GM13977 (cell line): ENCODE measurements around the gene USP28.

Experiments used
- DNase-seq: peaks from one replicate; pipeline ENCODE4 v3.0.0; 2012; ENCODE audit warnings: low spot score
- CTCF ChIP-seq: IDR thresholded peaks from 2 replicates; pipeline ENCODE4 v1.5.1; 2012; ENCODE audit warnings: mild to moderate bottlenecking, control low read depth; ENCODE audit not compliant: insufficient read depth; ENCODE audit errors: extremely low read depth, missing control alignments
- in situ Hi-C: fragments of 300-500 bp; cut with MboI; formaldehyde crosslinking; loops from one replicate; pipeline ENCODE4 v1.12.0; 2022; ENCODE audit warnings: low sequenced_read_pairs, low pct_unique_long_range_greater_than_20kb, mixed read lengths, inconsistent platforms; ENCODE audit not compliant: unreplicated experiment

USP28 gene

GRCh38 chr11:113871336-113871735 is 4.0 kb downstream of the USP28 start:
- in situ Hi-C loops, result no loop called here
- no peak for DNase-seq
- no peak for TF ChIP-seq CTCF

DNA sequence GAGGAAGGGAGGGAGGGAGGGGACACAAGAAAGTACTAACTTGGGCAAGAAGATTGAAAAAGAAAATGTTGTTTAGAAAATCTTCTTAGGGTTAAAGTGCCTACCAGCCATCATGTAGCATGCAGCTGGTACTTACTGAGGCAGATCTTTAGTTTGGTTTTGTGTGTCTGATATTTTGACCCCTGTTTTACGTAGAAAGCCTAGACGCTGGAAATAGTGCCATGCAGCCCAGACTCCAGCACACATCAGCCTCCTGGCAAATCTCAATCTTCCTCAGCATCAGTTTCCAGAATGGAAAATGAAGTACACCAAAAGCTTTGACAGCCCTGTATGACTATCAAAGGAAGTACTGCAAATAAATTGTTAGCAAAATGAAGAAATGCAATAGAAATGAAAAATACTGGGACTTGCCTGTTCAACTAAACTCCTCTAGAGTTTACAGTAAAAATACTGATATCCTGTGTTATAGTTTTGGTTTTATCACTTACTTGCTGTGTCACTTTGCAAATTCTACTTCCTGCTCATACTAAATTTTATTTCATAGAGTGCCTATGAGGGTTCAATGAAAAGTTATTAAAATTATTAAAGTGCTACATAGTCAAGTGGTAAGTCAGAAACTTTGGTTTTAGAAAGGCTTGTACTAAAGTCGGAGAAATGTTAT is 7.4 kb downstream of the USP28 start:
- in situ Hi-C loops, result no loop called here
- no peak for DNase-seq
- TF ChIP-seq CTCF, result no peak

DNA sequence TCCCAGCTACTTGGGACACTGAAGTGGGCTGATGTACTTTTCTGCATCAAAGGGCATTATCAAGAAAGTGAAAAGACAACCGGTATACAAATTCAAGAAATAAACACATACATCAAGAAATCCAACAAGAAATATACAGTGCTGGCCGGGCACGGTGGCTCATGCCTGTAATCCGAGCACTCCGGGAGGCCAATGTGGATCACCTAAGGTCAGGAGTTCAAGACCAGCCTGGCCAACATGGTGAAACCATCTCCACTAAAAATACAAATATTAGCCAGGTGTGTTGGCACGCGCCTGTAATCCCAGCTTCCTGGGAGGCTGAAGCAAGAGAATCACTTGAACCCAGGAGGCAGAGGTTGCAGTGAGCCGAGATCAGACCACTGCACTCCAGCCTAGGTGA is 9.5 kb downstream of the USP28 start:
- in situ Hi-C loops, result no loop called here
- no peak for DNase-seq
- no peak for TF ChIP-seq CTCF

DNA sequence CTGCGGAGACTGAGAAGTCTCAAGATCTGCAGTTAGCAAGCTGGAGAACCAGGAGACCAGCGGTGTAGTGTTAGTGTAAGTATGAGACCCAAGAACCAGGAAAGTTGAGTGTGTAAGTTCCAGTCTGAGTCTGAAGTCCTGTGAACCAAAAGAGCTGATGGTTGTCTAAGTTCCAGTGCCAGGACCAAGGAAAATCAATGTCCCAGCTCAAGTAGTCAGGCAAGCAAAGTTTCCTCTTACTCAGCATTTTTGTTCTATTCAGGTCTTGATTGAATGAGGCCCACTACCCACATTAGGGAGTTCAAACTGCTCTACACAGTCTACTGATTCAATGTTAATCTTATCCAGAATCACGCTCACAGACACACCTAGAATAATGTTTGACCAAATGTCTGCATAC is 11.0 kb downstream of the USP28 start:
- no peak for DNase-seq
- in situ Hi-C loops, result no loop called here
- no peak for TF ChIP-seq CTCF

DNA sequence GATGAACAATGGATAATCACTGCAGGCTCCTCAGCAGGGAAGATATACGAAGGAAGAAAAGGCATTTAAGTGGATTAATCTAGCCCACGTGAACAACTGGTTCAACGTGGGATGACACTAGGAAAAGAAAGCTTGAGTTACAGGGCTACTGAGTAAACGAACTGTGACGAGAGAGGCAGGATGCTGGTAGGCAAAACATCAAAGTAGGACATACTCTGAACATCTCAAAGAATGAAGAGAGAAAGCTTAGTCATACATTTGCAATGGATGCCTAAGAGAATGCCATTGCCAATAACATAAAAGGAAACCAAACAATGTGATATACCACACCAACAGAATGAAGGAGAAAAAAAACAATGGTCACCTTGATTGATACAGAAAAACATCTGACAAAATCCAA is 12.9 kb downstream of the USP28 start:
- in situ Hi-C loops, result no loop called here
- no peak for DNase-seq
- no peak for TF ChIP-seq CTCF

GRCh38 chr11:113859665-113860064 is 15.7 kb downstream of the USP28 start:
- DNase-seq, result no peak
- TF ChIP-seq CTCF, result no peak
- in situ Hi-C loops, result no loop called here
